Sigmoid colon (tissue), 7 donors: ENCODE results near the gene OLIG1. TPM values are rescaled to one million over a fixed set of nuclear protein-coding genes. Genes with fewer than 3 reads are reported as not detected.

Experiments
- DNase-seq: peaks from one replicate; pipeline ENCODE4 v3.0.0-alpha.2; 2019
- H3K27ac ChIP-seq, 4 donors: fragments of 200-600 bp; sonication (generic); one replicate each; pipeline ENCODE4 v1.5.1; 2016 to 2019; ENCODE audit warnings: mild to moderate bottlenecking in 1 of 4
- H3K27me3 ChIP-seq, 3 donors: fragments of 200-600 bp; sonication (generic); one replicate each; pipeline ENCODE4 v1.5.1; 2019; ENCODE audit warnings: mild to moderate bottlenecking in 1 of 3
- H3K36me3 ChIP-seq, 4 donors: fragments of 200-600 bp; sonication (generic); one replicate each; pipeline ENCODE4 v1.5.1; 2016 to 2019
- H3K4me1 ChIP-seq, 4 donors: fragments of 200-600 bp; sonication (generic); one replicate each; pipeline ENCODE4 v1.5.1; 2017 to 2019
- H3K4me3 ChIP-seq, 4 donors: fragments of 200-600 bp; sonication (generic); one replicate each; pipeline ENCODE4 v1.5.1; 2017 to 2019; ENCODE audit warnings: mild to moderate bottlenecking in 2 of 4, moderate library complexity in 1 of 4
- H3K9me3 ChIP-seq, 4 donors: fragments of 200-600 bp in 3 of 4; sonication (generic) in 3 of 4; one replicate each; pipeline versions ENCODE4 v1.5.1 to v1.6.1; 2013 to 2019
- EP300 ChIP-seq, 4 donors: sonication (generic); formaldehyde crosslinking; IDR thresholded peaks; one replicate each; pipeline ENCODE4 v1.6.1; 2017; ENCODE audit warnings: antibody characterized with exemption in 4 of 4
- POLR2A ChIP-seq, 2 donors: fragments of 450-650 bp; IDR thresholded peaks; one replicate each; pipeline ENCODE4 v1.6.1; 2016; ENCODE audit warnings: antibody characterized with exemption in 2 of 2, mild to moderate bottlenecking in 2 of 2, moderate library complexity in 2 of 2
- POLR2AphosphoS5 ChIP-seq, 4 donors: sonication (generic); formaldehyde crosslinking; IDR thresholded peaks; one replicate each; pipeline ENCODE4 v1.6.1; 2017; ENCODE audit warnings: antibody characterized with exemption in 4 of 4
- WGBS, 2 donors: extraction: QIAGEN DNeasy Blood & Tissue Kit; methylation state at CpG; one replicate each; pipeline ENCODE4 v1.1.7; 2013; 5-methylcytosine and 5-hydroxymethylcytosine counted together
- intact Hi-C: fragments of 100-400 bp; cut with DNase I; formaldehyde crosslinking; loops from one replicate; pipeline ENCODE4 v1.15.1; 2023
- polyA plus RNA-seq, 3 donors: library from polyadenylated mRNA; stranded (reverse); fragments of 200-250 nt; gene quantifications; one replicate each; pipeline ENCODE4 v1.2.3, GENCODE V29; 2013
- total RNA-seq, 4 donors: library from RNA; depleted of rRNA; stranded (reverse); fragments of >200 nt; gene quantifications; one replicate each; pipeline ENCODE4 v1.1.0, GENCODE V29; 2016
- TF ChIP-seq, protein P1 (sequence below), 4 experiments: fragments of 450-650 bp in 3 of 4; fragments of 200-600 bp in 1 of 4; IDR thresholded peaks; one replicate each; pipeline ENCODE4 v1.5.1; 2016 to 2019; ENCODE audit warnings: antibody characterized with exemption in 4 of 4, mild to moderate bottlenecking in 3 of 4, moderate library complexity in 2 of 4
- donor health status: healthy with polysubstance abuse.
- donor health status: Bipolar disorder and iron deficiency.
- donor health status: healthy.

OLIG1 gene
- total and polyA plus RNA-seq, 7 donors: not detected

DNA sequence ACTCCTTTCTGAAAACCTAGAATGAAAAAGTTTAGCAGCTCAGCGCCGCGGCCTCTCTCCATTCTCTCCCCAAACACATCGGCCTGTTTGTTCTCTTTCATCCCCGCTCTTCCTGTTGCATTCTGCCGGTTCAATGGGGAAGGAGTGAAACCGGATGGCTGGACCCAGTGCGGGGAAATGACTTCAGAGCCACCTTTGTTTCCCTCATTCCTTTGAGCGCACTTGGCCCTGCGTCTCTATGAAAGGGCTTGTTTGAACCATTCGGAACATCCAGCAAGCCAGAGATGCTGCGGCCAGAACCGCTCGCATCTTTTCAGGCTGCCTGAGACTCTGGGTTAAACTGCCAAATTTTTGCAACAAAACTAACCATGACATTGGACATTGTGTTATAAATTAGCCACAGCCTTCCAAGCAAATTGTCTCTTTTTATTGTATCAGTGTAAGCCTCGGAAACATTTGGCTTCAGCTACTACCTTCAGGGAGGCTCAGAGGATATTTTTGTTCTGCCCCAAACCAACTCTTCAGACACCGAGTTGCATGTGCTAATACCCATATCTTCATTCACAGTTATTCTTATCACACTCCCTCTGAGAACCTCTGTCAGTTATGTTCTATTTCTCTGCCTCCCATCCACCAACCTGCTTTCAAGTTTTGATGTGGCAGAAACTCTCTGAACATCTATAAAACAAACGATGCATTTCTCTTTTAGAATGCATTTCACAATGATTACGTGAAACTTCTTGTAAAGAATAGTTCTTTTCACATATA lies 5.1 kb upstream of the OLIG1 start:
- peaks cover 0 to 3% (median 1%) of the 10 kb centered on the region in 4 donors for H3K4me1 ChIP-seq
- intact Hi-C loops: no loop called here
- no peak overlapping the region for H3K27ac ChIP-seq
- H3K36me3 ChIP-seq: no peaks in the 10 kb centered on the region
- peaks cover 23 to 92% (median 47%) of the 10 kb centered on the region in 3 donors for H3K27me3 ChIP-seq
- peaks cover 0 to 5% (median 2%) of the 10 kb centered on the region in 4 donors for H3K9me3 ChIP-seq
- no peak overlapping the region for H3K4me3 ChIP-seq
- 37 to 49% methylated on average over 18 of the region's 18 CpGs for WGBS, 2 donors
- no peak for TF ChIP-seq POLR2AphosphoS5 (IDR thresholded peaks at IDR 0.05)
- DNase-seq: no peak

DNA sequence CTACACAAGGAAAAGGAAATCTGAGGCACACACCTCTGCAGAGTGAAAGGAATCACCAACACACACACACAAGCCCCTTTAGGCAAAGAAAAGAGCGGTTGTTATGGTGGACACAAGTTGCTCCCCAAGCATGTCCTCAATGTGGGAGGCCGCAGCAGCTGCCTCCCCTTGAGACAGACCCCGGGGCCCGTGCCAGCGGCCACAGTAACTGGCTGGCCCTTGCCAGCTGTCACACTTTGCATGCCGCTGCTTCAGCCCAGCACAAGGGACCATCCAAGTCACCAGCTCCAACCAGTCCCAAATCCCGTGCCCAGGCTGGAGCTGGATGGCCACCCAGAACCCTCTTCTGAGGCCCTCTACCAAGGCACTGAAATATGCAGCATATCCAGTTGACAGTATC lies 2.9 kb upstream of the OLIG1 start:
- H3K27ac ChIP-seq: no peak overlapping the region
- H3K4me1 ChIP-seq: peaks cover 0 to 24% (median 22%) of the 10 kb centered on the region in 4 donors
- H3K9me3 ChIP-seq: peaks cover 0 to 5% (median 2%) of the 10 kb centered on the region in 4 donors
- H3K36me3 ChIP-seq: no peaks in the 10 kb centered on the region
- intact Hi-C loops: no loop called here
- TF ChIP-seq POLR2AphosphoS5 (IDR thresholded peaks at IDR 0.05) (no peak), POLR2A (IDR thresholded peaks at IDR 0.05) (no peak), EP300 (IDR thresholded peaks at IDR 0.05) (no peak)
- TF ChIP-seq, protein P1, sequence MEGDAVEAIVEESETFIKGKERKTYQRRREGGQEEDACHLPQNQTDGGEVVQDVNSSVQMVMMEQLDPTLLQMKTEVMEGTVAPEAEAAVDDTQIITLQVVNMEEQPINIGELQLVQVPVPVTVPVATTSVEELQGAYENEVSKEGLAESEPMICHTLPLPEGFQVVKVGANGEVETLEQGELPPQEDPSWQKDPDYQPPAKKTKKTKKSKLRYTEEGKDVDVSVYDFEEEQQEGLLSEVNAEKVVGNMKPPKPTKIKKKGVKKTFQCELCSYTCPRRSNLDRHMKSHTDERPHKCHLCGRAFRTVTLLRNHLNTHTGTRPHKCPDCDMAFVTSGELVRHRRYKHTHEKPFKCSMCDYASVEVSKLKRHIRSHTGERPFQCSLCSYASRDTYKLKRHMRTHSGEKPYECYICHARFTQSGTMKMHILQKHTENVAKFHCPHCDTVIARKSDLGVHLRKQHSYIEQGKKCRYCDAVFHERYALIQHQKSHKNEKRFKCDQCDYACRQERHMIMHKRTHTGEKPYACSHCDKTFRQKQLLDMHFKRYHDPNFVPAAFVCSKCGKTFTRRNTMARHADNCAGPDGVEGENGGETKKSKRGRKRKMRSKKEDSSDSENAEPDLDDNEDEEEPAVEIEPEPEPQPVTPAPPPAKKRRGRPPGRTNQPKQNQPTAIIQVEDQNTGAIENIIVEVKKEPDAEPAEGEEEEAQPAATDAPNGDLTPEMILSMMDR (IDR thresholded peaks at IDR 0.05): no peak
- peaks cover 44 to 96% (median 63%) of the 10 kb centered on the region in 3 donors for H3K27me3 ChIP-seq
- DNase-seq: no peak
- H3K4me3 ChIP-seq: no peak overlapping the region
- WGBS, 2 donors: 87 to 88% methylated on average over 7 of the region's 7 CpGs

DNA sequence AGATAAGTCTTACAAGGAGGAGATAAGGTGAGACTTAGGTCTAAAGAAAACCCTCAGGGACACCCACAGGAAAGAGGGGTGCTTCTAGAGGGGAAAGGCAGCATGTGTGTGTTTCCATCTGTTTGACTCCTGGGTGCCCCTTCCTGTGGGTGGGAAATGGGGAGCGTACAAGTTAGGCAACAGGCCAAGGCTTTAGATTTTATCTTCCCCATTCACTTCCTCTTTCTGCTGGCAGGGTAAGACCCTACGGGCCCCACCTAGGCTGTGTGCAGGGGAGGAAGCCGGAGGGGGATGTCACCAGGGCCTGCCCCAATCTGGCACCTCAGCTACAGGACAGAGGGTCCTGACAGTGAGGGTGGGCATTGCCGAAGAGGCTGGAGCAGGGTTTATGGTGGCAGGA lies 2.5 kb upstream of the OLIG1 start:
- Histone ChIP-seq H3K36me3 (no peaks in the 10 kb centered on the region), H3K27ac (no peak overlapping the region), H3K4me1 (peaks cover 0 to 25% (median 24%) of the 10 kb centered on the region in 4 donors), H3K9me3 (peaks cover 0 to 5% (median 2%) of the 10 kb centered on the region in 4 donors), H3K4me3 (no peak overlapping the region), H3K27me3 (peaks cover 44 to 99% (median 68%) of the 10 kb centered on the region in 3 donors)
- TF ChIP-seq EP300 (IDR thresholded peaks at IDR 0.05): no peak
- TF ChIP-seq, protein P1 (IDR thresholded peaks at IDR 0.05): no peak
- no peak for TF ChIP-seq POLR2AphosphoS5 (IDR thresholded peaks at IDR 0.05)
- DNase-seq: no peak
- WGBS, 2 donors: 46 to 51% methylated on average over 4 of the region's 4 CpGs
- intact Hi-C loops: no loop called here

DNA sequence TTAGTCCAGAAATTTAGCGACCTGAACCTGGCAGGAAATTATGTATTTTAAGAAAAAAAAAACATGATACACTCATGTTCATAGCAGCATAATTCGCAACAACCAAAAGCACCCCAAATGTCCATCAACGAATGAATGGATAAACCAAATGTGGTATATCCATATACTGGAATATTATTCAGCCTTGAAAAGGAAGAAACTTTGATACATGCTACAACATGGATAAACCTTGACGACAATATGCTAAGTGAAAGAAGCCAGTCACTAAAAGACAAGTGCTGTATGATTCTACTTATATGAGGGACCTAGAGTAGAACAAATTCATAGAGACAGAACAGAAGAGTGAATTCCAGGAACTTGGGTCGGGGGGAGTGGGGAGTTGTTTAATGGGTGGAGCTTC lies 698 bp upstream of the OLIG1 start:
- H3K4me3 ChIP-seq: no peak overlapping the region
- H3K27me3 ChIP-seq: peaks cover 44 to 99% (median 75%) of the 10 kb centered on the region in 3 donors
- TF ChIP-seq POLR2AphosphoS5 (IDR thresholded peaks at IDR 0.05) (no peak), POLR2A (IDR thresholded peaks at IDR 0.05) (no peak), EP300 (IDR thresholded peaks at IDR 0.05) (no peak)
- TF ChIP-seq, protein P1 (IDR thresholded peaks at IDR 0.05): no peak
- peaks cover 0 to 25% (median 24%) of the 10 kb centered on the region in 4 donors for H3K4me1 ChIP-seq
- DNase-seq: no peak
- 66 to 68% methylated on average over 5 of the region's 5 CpGs for WGBS, 2 donors
- H3K9me3 ChIP-seq: peaks cover 0 to 5% (median 2%) of the 10 kb centered on the region in 4 donors
- H3K27ac ChIP-seq: no peak overlapping the region
- intact Hi-C loops: no loop called here
- H3K36me3 ChIP-seq: no peaks in the 10 kb centered on the region

DNA sequence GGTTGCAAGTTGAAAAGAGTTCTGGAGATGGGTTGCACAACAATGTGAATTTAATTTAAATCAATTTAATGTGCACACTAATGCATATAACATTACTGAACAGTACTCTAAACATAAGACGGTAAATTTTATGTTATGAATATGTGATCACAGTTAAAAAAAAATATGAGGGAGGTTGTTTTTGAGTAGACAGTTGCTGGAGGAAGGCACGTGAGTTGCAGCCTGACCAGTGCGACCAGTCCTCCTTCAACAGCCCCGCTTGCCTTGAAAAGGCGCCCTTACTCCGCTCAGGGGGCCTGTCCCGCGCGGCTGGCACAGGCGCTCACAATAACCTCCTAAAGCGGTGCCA lies 322 bp upstream of the OLIG1 start:
- Histone ChIP-seq H3K4me3 (peak overlapping the region in 2 of 4 donors; percentile 36 to 40), H3K4me1 (peaks cover 0 to 25% (median 24%) of the 10 kb centered on the region in 4 donors), H3K36me3 (no peaks in the 10 kb centered on the region), H3K27me3 (peaks cover 44 to 99% (median 73%) of the 10 kb centered on the region in 3 donors), H3K9me3 (peaks cover 0 to 5% (median 2%) of the 10 kb centered on the region in 4 donors), H3K27ac (no peak overlapping the region)
- DNase-seq: no peak
- TF ChIP-seq POLR2AphosphoS5 (IDR thresholded peaks at IDR 0.05) (no peak), POLR2A (IDR thresholded peaks at IDR 0.05) (no peak), EP300 (IDR thresholded peaks at IDR 0.05) (no peak)
- TF ChIP-seq, protein P1 (IDR thresholded peaks at IDR 0.05): no peak
- 2 to 3% methylated on average over 11 of the region's 11 CpGs for WGBS, 2 donors
- intact Hi-C loops: no loop called here
